ENCODE data around the gene CPEB3.
A peak's percentile ranks its signal among the peaks of the same experiment; 100 is the strongest.
"Not testable (repeated sequence)": the region's sequence is repeated elsewhere in the genome, so short reads cannot be mapped to it uniquely, and the experiment has no call there.

CPEB3 gene

DNA sequence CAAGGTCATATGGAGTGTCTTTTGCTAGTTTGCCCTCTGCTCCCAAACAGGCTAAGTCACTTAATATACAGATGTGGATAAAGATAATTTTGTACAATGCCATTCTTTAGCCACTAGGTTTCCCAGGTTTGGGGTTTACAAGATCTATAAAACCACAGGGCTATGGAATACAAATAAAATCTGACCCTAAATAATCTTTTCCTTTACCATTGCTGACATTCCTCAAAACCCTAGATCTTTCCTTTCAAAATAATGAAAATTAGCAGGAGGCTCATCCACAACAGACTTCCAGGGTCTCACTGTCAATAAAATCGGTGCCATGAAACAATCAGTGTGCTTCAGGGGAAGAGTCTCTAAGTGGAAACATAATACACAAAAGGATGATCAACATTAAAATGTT, 148.4 kb downstream of the CPEB3 start:
- TF ChIP-seq, protein P1, sequence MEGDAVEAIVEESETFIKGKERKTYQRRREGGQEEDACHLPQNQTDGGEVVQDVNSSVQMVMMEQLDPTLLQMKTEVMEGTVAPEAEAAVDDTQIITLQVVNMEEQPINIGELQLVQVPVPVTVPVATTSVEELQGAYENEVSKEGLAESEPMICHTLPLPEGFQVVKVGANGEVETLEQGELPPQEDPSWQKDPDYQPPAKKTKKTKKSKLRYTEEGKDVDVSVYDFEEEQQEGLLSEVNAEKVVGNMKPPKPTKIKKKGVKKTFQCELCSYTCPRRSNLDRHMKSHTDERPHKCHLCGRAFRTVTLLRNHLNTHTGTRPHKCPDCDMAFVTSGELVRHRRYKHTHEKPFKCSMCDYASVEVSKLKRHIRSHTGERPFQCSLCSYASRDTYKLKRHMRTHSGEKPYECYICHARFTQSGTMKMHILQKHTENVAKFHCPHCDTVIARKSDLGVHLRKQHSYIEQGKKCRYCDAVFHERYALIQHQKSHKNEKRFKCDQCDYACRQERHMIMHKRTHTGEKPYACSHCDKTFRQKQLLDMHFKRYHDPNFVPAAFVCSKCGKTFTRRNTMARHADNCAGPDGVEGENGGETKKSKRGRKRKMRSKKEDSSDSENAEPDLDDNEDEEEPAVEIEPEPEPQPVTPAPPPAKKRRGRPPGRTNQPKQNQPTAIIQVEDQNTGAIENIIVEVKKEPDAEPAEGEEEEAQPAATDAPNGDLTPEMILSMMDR (IDR thresholded peaks at IDR 0.05; ENCODE audit: low read depth, low read length): no peak

DNA sequence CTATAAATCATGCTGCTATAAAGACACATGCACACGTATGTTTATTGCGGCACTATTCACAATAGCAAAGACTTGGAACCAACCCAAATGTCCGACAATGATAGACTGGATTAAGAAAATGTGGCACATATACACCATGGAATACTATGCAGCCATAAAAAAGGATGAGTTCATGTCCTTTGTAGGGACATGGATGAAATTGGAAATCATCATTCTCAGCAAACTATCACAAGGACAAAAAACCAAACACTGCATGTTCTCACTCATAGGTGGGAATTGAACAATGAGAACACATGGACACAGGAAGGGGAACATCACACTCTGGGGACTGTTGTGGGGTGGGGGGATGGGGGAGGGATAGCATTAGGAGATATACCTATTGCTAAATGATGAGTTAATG, 149.7 kb downstream of the CPEB3 start:
- not testable (repeated sequence) for DNase-seq (ENCODE audit: extremely low read depth, low read depth)

More for the DNA sequence above, 148.4 kb downstream of the CPEB3 start:
- no peak for DNase-seq (ENCODE audit: extremely low read depth, low read depth)

DNA sequence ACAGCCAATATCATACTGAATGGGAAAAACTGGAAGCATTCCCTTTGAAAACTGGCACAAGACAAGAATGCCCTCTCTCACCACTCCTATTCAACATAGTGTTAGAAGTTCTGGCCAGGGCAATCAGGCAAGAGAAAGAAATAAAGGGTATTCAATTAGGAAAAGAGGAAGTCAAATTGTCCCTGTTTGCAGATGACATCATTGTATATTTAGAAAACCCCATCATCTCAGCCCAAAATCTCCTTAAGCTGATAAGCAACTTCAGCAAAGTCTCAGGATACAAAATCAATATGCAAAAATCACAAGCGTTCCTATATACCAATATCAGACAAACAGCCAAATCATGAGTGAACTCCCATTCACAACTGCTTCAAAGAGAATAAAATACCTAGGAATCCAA, 156.8 kb downstream of the CPEB3 start:
- DNase-seq (ENCODE audit: extremely low read depth, low read depth): not testable (repeated sequence)

DNA sequence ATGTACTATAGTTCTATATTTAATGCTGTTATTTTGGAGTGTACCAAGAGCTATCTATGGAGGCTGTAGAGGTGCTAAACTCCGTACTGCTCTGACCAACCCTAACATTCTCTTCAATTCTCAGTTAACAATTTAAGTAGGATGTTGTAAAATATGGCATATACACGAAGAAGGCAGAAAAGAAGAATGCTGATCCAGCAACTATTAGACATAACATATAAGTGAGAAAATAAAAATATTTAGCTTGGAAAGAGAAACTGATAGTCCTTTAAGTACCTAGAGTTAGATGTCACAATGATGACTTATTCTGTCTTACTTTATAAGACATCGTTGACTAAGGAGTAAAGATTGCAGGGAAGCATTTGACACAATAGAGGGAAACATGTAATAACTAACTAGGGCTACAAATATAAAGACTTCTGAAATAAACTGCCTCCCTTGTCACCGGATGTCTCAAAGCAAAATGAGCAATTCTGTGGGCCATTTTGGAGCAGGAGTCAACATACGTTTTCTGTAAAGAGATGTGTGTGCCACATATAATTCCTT, 159.5 kb downstream of the CPEB3 start:
- TF ChIP-seq, protein P1 (IDR thresholded peaks at IDR 0.05; ENCODE audit: low read depth, low read length): no peak
- DNase-seq (ENCODE audit: extremely low read depth, low read depth): no peak

DNA sequence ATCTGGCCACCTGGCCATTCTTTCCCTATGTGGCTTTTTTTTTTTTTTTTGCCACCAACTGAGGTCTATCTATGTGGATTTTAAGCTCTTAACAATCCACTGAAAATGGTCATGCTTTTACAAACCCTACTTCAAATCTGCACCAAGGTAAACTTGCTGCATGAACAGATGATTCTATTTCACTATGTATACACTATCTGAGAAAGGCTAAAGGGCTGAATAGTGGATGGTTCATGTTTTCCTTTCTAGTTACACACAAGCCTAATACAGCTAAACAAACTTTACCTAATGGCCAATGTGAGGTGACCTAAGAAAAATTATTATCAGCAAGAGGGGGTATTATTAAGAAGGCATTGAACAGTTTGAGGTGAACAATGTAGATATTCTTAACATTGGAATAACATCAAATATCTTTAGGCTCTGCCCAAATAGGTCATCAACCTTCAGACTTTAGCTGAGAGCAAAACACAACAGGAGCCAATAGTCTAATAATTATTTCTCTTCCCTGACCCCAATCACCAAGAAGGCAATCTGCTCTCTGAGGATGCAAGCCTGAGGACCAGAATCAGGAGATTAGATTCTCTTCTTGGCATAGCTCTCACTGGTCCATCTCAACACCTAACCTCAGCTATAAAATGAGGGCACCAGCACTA, 160.1 kb downstream of the CPEB3 start:
- DNase-seq (ENCODE audit: extremely low read depth, low read depth): no peak
- TF ChIP-seq, protein P1 (IDR thresholded peaks at IDR 0.05; ENCODE audit: low read depth, low read length): no peak

DNA sequence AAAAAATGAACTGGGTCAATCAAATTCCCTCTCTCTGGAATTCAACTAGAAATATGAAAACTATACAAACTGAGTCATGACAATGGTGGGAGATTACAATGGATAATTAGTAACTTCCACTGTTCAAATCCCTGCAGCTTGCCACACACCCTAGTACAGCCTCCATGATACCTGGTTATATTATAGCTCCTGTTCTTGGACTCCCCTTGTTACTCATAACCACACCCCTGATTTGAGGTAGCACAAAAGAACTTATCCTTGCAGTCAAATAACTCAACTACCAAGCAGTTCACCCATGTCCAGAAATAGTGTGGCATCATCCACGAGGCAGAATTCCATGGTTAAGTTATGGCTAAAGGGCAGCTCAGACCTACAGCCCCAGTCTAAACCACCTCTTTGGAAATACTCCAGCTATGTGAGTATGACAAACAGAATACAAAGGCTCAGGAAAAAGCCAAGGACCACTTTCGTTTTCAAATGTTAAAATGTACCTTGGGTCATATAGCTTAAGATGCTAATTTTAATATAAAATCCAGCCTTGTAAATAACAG, 164.7 kb downstream of the CPEB3 start:
- TF ChIP-seq, protein P1 (IDR thresholded peaks at IDR 0.05; ENCODE audit: low read depth, low read length): no peak
- DNase-seq (ENCODE audit: extremely low read depth, low read depth): no peak

DNA sequence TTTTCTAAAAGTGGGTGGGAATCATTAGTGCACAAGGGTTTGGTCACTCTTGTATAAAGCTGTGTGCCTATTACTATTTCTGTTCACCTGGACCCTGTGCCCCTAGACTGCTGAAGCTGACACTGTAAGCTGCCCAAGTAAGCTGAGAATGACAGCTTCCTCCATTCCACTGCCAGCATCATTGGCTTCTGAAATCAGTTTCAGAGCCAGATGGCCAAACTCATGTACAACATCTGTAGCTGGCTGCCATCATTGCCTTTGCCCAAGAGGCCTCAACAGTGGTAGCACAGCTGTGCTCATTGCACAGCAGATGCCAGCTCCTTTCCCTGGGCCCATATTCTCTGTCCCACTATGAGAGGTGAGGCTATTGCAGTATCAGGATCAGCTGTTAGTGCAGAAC, 165.7 kb downstream of the CPEB3 start:
- TF ChIP-seq, protein P1 (IDR thresholded peaks at IDR 0.05; ENCODE audit: low read depth, low read length): no peak
- no peak for DNase-seq (ENCODE audit: extremely low read depth, low read depth)

DNA sequence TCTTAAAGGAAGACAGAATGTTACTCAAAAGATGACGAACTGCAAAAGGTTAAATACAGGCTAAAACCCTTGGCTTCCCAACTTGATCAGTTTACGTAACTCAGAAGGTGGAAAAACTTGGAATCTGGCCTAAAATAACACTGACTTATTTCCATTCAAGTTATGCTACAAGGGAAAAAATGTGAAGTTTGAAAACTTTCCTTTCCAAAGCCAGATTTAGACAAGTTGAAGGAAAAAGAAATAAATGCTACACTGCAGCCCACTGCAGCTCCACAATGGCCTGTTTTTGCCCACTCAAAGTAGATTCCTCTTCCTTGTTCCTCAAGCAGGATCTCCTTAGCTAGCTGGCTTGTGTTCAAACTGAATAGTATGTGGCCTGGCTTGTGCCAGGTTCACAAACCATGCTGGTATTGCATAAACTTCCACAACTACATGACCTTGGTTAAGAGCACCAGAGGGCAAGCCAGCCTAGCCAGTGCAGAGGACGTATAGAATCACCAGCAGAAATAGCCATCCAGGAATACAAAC, 166.2 kb downstream of the CPEB3 start:
- TF ChIP-seq, protein P1 (IDR thresholded peaks at IDR 0.05; ENCODE audit: low read depth, low read length): no peak
- peak; percentile 43 for DNase-seq (ENCODE audit: extremely low read depth, low read depth)

Measured in AG09319 (cell line).